ENCODE measurements around the gene KRT77.

Gene KRT77

DNA sequence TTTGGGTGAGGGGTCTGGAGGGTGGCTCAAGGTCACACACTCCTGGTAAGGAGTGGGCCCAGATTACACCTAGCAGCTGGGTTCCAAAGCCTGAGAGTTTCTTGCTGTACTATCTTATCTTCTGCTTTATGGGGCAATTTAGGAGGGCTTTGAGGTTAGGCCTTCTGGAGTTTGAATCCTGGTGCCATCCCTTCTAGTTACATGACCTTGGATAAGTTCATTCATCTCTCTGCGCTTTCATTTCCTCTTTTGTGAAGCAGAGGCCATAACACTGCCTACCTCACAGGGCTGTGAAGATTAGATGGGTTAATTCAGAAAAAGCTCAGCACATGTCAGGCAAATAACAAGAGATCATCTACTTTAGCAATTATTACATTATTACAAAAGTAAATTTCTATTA lies 7.4 kb upstream of the KRT77 start:
- H3K27ac ChIP-seq: no peak overlapping the region

GRCh38 chr12:52708010-52708409 lies 4.7 kb upstream of the KRT77 start:
- no peak overlapping the region for H3K27ac ChIP-seq
- TF ChIP-seq ZFX (IDR thresholded peaks at IDR 0.05) (no peak), CTCF (conservative IDR thresholded peaks at IDR 0.05) (no peak)

More for the DNA sequence above, 7.4 kb upstream of the KRT77 start:
- no peak for TF ChIP-seq CTCF (conservative IDR thresholded peaks at IDR 0.05)
- no peak for TF ChIP-seq ZFX (IDR thresholded peaks at IDR 0.05)

GRCh38 chr12:52704464-52704863 lies 1.1 kb upstream of the KRT77 start:
- TF ChIP-seq CTCF (conservative IDR thresholded peaks at IDR 0.05) (no peak), ZFX (IDR thresholded peaks at IDR 0.05) (no peak)
- H3K27ac ChIP-seq: no peak overlapping the region

GRCh38 chr12:52703878-52704277 lies 554 bp upstream of the KRT77 start:
- TF ChIP-seq CTCF (conservative IDR thresholded peaks at IDR 0.05) (no peak), ZFX (IDR thresholded peaks at IDR 0.05) (no peak)
- H3K27ac ChIP-seq: no peak overlapping the region

GRCh38 chr12:52702338-52702737 lies 986 bp downstream of the KRT77 start:
- no peak for TF ChIP-seq ZFX (IDR thresholded peaks at IDR 0.05)
- no peak for TF ChIP-seq CTCF (conservative IDR thresholded peaks at IDR 0.05)
- no peak overlapping the region for H3K27ac ChIP-seq

DNA sequence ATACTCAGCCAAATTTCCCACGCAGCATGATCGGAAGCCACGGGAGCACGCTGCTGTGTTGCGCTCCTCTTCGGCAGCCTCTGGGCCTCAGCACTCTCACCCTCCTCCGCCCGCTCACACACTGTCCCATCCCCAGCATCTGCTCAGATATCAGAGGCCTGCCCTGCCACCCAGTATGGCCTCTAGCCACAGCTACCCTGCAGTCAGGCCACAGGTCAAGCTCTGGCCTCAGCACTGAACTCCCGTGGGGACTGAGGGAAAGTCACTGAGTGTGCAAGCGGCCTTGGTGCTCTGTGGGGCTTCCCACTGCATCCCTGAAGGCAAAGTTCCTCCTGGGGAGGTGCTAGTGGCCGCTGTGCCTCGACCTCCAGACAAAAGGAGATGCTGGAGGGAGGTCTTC lies 2.0 kb downstream of the KRT77 start:
- TF ChIP-seq CTCF (conservative IDR thresholded peaks at IDR 0.05) (no peak), ZFX (IDR thresholded peaks at IDR 0.05) (no peak)
- H3K27ac ChIP-seq: no peak overlapping the region

DNA sequence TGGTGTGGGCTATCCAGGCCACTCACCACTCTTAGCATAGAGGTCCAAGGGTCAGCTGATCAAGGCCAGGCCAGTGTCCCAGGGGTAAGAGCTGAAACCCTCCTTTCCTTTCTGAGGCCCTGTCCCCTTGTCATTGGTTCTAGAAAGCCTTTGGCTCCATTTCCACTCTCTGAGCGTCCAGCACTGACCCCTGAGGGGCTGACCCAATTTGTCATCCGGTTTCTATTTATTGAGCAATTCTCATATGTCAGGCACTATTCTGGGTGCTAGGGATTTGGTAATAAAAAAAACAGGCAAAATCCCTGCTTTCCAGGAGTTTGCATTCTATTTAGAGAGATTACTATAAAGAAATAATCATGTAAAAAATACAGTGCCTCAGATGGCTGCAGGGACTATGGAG lies 3.4 kb downstream of the KRT77 start:
- no peak for TF ChIP-seq CTCF (conservative IDR thresholded peaks at IDR 0.05)
- H3K27ac ChIP-seq: no peak overlapping the region
